Cardiac fibroblast (primary cell): ENCODE results near the gene ABCC4.
A peak's percentile ranks its signal among the peaks of the same experiment; 100 is the strongest.

ENCODE experiments used
- DNase-seq, 2 donors: peaks; one replicate each; pipeline versions ENCODE4 v3.0.0 to v3.0.0-alpha.2; 2010; ENCODE audit warnings: low read depth in 2 of 2
- H3K4me3 ChIP-seq, 2 donors: replicated peaks in 1 of 2; 1 replicate in 1 of 2; 2 replicates in 1 of 2; pipeline ENCODE4 v1.5.1; 2011; ENCODE audit warnings: low read depth in 2 of 2, low read length in 2 of 2, mild to moderate bottlenecking in 2 of 2, moderate library complexity in 1 of 2
- CTCF ChIP-seq: IDR thresholded peaks from one replicate; pipeline ENCODE4 v1.5.1; 2011; ENCODE audit warnings: low read depth, mild to moderate bottlenecking, low read length, inconsistent platforms

ABCC4 gene

GRCh38 chr13:95267662-95268342 lies 33.4 kb downstream of the ABCC4 start:
- H3K4me3 ChIP-seq: no peak overlapping the region
- no peak for TF ChIP-seq CTCF
- peak; percentile 76 to 80 for DNase-seq

DNA sequence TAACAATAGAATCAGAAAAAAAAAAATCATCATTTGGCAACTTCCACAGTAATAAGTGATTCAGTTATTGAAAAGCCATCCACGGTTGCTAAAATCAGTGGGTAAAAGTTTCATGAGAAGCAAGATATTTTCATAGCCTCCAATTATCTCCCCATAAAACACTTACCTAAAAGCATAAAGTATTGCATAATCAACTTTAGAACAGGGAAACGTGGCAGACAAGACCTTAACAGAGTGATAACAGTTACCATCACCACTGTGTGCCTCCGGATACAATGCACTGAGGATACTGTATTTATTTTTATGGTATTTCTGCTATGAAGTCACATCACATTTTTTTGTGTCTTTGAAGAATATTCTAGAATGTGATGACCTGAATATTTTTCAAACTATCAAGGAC lies 37.0 kb downstream of the ABCC4 start:
- no peak overlapping the region for H3K4me3 ChIP-seq
- no peak for TF ChIP-seq CTCF
- no peak for DNase-seq

DNA sequence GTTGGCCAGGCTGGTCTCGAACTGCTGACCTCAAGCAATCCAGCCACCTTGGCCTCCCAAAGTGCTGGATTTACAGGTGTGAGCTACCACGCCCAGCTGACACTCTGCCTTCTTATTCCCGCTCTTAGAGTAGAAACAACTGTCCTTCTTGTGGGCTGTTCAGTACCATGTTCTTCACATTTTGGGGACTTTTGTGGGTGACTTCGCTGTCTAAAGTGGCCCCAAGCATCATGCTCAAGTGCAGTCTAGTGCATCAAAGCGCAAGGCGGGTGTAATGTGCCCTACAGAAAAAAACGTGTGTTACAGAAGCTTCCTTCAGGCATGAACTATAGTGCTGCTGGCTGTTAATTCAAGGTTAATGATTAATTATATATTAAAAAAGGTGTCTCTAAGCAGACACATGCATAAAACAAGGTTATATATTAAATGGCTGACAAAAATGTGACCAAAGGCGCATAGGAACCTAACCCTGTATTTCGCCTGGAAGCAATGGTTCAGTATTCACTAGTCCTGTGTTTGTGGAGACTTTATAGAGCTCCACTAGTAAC lies 38.3 kb downstream of the ABCC4 start:
- no peak for TF ChIP-seq CTCF
- no peak for DNase-seq
- H3K4me3 ChIP-seq: no peak overlapping the region

DNA sequence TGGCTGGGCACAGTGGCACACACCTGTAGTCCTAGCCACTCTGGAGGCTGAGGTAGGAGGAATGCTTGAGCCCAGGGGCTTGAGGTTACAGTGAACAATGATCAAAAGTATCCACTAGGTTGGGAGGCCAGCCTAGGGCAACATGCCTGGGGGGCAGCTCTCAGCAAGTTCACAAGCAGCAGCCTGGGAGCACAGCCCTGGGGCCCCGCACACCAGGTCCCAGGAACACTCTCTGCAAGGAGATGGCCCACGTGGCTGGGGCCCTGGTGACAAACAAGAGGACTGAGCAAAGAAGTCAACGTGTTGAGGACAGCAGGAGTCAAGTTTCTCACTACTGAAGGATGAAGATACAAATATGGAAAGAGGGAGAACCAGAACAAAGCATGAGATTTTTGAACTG lies 39.3 kb downstream of the ABCC4 start:
- no peak for TF ChIP-seq CTCF
- DNase-seq: no peak

GRCh38 chr13:95260031-95260525 lies 41.2 kb downstream of the ABCC4 start:
- H3K4me3 ChIP-seq: no peak overlapping the region
- no peak for TF ChIP-seq CTCF
- no peak for DNase-seq

More for the DNA sequence above, 39.3 kb downstream of the ABCC4 start:
- H3K4me3 ChIP-seq: no peak overlapping the region

GRCh38 chr13:95258619-95259194 lies 42.5 kb downstream of the ABCC4 start:
- no peak for DNase-seq
- no peak for TF ChIP-seq CTCF
- no peak overlapping the region for H3K4me3 ChIP-seq
